K562 (cell line): ENCODE data around the gene INPPL1. TPM values are rescaled to one million over a fixed set of nuclear protein-coding genes. Genes with fewer than 3 reads are reported as not detected.

Experiments
- ATAC-seq: fragments of 200-7000 bp; cut with Tn5 transposase; 3 replicates; pipeline ENCODE4 v1.9.1; 2020; ENCODE audit warnings: moderate library complexity
- BruUV-seq: library from RNA; stranded (reverse); fragments of 400-500 nt; replicated peaks from 2 replicates; lab custom pipeline; 2021; lab: Mats Ljungman, UMichigan
- CTCF ChIA-PET: fragments of 300-600 bp; formaldehyde crosslinking; extraction: SDS; loops from one replicate; lab custom pipeline; 2021; ENCODE audit warnings: low intra/inter-chr PET ratio; lab: Yijun Ruan, JAX
- POLR2A ChIA-PET: fragments of 300-600, 350-650 bp; sonication (Branson Sonifier 250); formaldehyde crosslinking; extraction: SDS; loops from one replicate; lab custom pipeline; 2021; ENCODE audit warnings: antibody characterized with exemption, inconsistent platforms; lab: Yijun Ruan, JAX
- DNase-seq, 4 experiments: peaks; one replicate each; pipeline versions ENCODE4 v3.0.0 to v3.0.0-alpha.2; 2011 to 2018; ENCODE audit warnings: low spot score in 3 of 4, mixed read lengths in 3 of 4; ENCODE audit errors: extremely low read depth in 1 of 4
- FAIRE-seq: peaks from 2 replicates; lab custom pipeline; 2011; peaks lifted over from hg19 to GRCh38; lab: Jason Lieb, UNC
- H2AFZ ChIP-seq: 2 replicates; pipeline ENCODE4 v1.6.0; 2011; ENCODE audit warnings: low read depth, low read length, control low read depth, inconsistent platforms
- H3K27ac ChIP-seq: fragments of 200-600 bp; 3 replicates; pipeline ENCODE4 v1.8.0; 2011; ENCODE audit warnings: low read depth, mild to moderate bottlenecking, control low read depth, inconsistent platforms, low read length, moderate library complexity, mixed read lengths; ENCODE audit errors: extremely low read depth
- H3K27me3 ChIP-seq, 2 experiments: fragments of 300-600 bp in 1 of 2; 2 replicates in 1 of 2; 3 replicates in 1 of 2; pipeline versions ENCODE4 v1.6.0 to v1.8.0; 2011; ENCODE audit warnings: inconsistent platforms in 2 of 2, low read length in 2 of 2, mild to moderate bottlenecking in 1 of 2, mixed read lengths in 1 of 2, moderate library complexity in 1 of 2; ENCODE audit not compliant: control insufficient read depth in 2 of 2, insufficient read depth in 2 of 2
- H3K36me3 ChIP-seq: fragments of 300-600 bp; 3 replicates; pipeline ENCODE4 v1.8.0; 2011; ENCODE audit warnings: mild to moderate bottlenecking, low read length, inconsistent platforms; ENCODE audit not compliant: control insufficient read depth, insufficient read depth
- H3K4me1 ChIP-seq, 2 experiments: fragments of 200-600 bp in 1 of 2; replicated peaks in 1 of 2; 2 replicates in 1 of 2; 3 replicates in 1 of 2; pipeline versions ENCODE4 v1.5.1 to v1.8.0; 2011; ENCODE audit warnings: inconsistent platforms in 2 of 2, low read length in 2 of 2, mild to moderate bottlenecking in 1 of 2, mixed read lengths in 1 of 2, moderate library complexity in 1 of 2; ENCODE audit not compliant: control insufficient read depth in 2 of 2, insufficient read depth in 2 of 2
- H3K4me2 ChIP-seq: 2 replicates; pipeline ENCODE4 v1.6.1; 2011; ENCODE audit warnings: low read length, control low read depth, inconsistent platforms, mixed read lengths; ENCODE audit not compliant: insufficient read depth
- H3K4me3 ChIP-seq: fragments of 200-600 bp; sonication (generic), shearing (Covaris generic); 2 replicates; pipeline ENCODE4 v1.5.1; 2016; ENCODE audit warnings: control low read depth, inconsistent platforms
- H3K79me2 ChIP-seq: fragments of 200-600 bp; 3 replicates; pipeline ENCODE4 v1.8.0; 2011; ENCODE audit warnings: low read length, inconsistent platforms; ENCODE audit not compliant: control insufficient read depth, insufficient read depth
- H3K9ac ChIP-seq, 2 experiments: 2 replicates each; pipeline versions ENCODE4 v1.6.0 to v1.6.1; 2011; ENCODE audit warnings: low read depth in 2 of 2, low read length in 2 of 2, control low read depth in 1 of 2, inconsistent platforms in 1 of 2, mild to moderate bottlenecking in 1 of 2, mixed read lengths in 1 of 2; ENCODE audit not compliant: insufficient read depth in 1 of 2
- H3K9me1 ChIP-seq: one replicate; pipeline ENCODE4 v1.6.0; 2011; ENCODE audit warnings: inconsistent platforms, mild to moderate bottlenecking, low read length, moderate library complexity; ENCODE audit not compliant: control insufficient read depth, insufficient read depth
- H3K9me3 ChIP-seq: replicated peaks from 2 replicates; pipeline ENCODE4 v1.5.1; 2011; ENCODE audit warnings: low read depth, low read length, inconsistent platforms; ENCODE audit not compliant: control insufficient read depth, insufficient read depth
- H4K20me1 ChIP-seq: replicated peaks from 2 replicates; pipeline ENCODE4 v1.6.1; 2011; ENCODE audit warnings: low read length, inconsistent platforms, mixed read lengths; ENCODE audit not compliant: control insufficient read depth, insufficient read depth
- CBX3 ChIP-seq, 2 experiments: IDR thresholded peaks; 1 replicate in 1 of 2; 2 replicates in 1 of 2; pipeline ENCODE4 v1.6.1; 2012; ENCODE audit warnings: inconsistent platforms in 2 of 2, low read length in 2 of 2, borderline replicate concordance in 1 of 2, control low read depth in 1 of 2
- JUNB ChIP-seq: fragments of 450-650 bp; formaldehyde crosslinking; conservative IDR thresholded peaks from 2 replicates; pipeline ENCODE4 v1.4.0; 2020; ENCODE audit warnings: mild to moderate bottlenecking
- NCOA1 ChIP-seq: fragments of 450-650 bp; IDR thresholded peaks from 2 replicates; pipeline ENCODE4 v1.6.1; 2016; ENCODE audit warnings: low read depth
- PHF8 ChIP-seq: fragments of 200-600 bp; sonication (generic); IDR thresholded peaks from 2 replicates; pipeline ENCODE4 v1.6.1; 2012; ENCODE audit warnings: mixed run types, mild to moderate bottlenecking, inconsistent platforms, low read length, moderate library complexity, borderline replicate concordance
- ZNF41 ChIP-seq: fragments of 250-450 bp; sonication (Bioruptor Pico); conservative IDR thresholded peaks from 2 replicates; pipeline ENCODE4 v1.4.0; 2020; ENCODE audit warnings: mild to moderate bottlenecking
- WGBS: fragments of 100-300 bp; shearing (Covaris generic); methylation state at CpG from one replicate; pipeline ENCODE4 v1.1.6; 2016; ENCODE audit warnings: low coverage, mixed read lengths; ENCODE audit not compliant: insufficient coverage; ENCODE audit errors: missing lambda C conversion rate; 5-methylcytosine and 5-hydroxymethylcytosine counted together
- in situ Hi-C: fragments of 300-500 bp; cut with MboI; formaldehyde crosslinking; loops from 4 replicates; pipeline ENCODE4 v1.15.0; 2018; ENCODE audit warnings: inconsistent platforms, mixed read lengths
- intact Hi-C: fragments of 100-400 bp; cut with micrococcal nuclease; formaldehyde crosslinking; loops from 2 replicates; pipeline ENCODE4 v1.14.2; 2022
- polyA plus RNA-seq, 8 experiments: library from polyadenylated mRNA; depleted of rRNA in 4 of 8; stranded (reverse) in 5 of 8; unstranded in 3 of 8; fragments of >200 nt; fragmentation: Nextera tagmentation in 2 of 8; fragmentation: Illumina TruSeq in 1 of 8; extraction: Ambion mirVana in 2 of 8; extraction: Trizol in 1 of 8; gene quantifications; 2 replicates each; pipeline versions ENCODE4 v1.2.1 to v1.2.3, GENCODE V29; 2011 to 2014; ENCODE audit warnings: inconsistent platforms in 1 of 8, missing spikeins in 1 of 8
- total RNA-seq, 7 experiments: library from RNA; depleted of rRNA in 6 of 7; stranded (reverse); fragments of >200 nt in 6 of 7; fragmentation: Illumina TruSeq in 2 of 7; extraction: Trizol in 2 of 7; gene quantifications; 2 replicates each; pipeline versions ENCODE4 v1.2.1 to v1.2.3, GENCODE V29; 2011 to 2021; ENCODE audit warnings: low replicate concordance in 1 of 7

INPPL1 gene
- total and polyA plus RNA-seq, 9 of the 15 experiments (the other 6 are each of a cell fraction or from before 2014, with no cell fraction given), result 0.55 to 137 (median 61.6) TPM

DNA sequence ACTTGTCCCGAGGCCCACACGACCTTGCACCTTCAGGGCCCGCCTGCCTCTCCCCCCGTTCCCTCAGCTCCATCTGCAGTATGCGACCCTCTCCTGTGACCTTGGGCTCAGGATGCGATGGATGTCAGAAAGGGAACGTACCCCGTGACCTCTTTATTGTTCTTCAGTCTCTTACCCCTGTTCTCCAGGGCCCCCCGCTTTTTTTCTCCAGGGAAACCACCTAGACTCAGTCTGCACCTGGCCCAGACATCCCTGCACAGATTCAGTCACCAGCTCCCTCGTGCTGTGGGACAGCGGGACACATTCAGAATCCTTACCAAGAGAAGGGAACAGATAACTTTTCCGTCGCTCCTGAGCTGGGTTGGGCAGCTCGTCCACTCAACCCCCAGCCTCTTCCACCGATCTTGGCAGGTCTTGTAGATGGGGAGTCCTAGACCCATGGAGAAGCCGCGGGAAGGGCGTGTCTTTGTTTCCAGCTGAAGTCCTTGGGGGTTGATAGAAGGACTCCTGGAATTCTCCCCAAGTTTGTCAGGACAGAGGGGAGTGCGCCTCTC lies 20.8 kb downstream of the INPPL1 start:
- in situ Hi-C loops, result no loop called here
- no peak overlapping the region for H3K27ac ChIP-seq
- H3K36me3 ChIP-seq, result no peaks in the 10 kb centered on the region
- CTCF ChIA-PET, result no interaction called here
- H3K4me2 ChIP-seq, result no peak overlapping the region
- peaks cover 0 to 14% of the 10 kb centered on the region in 2 experiments; a peak in 2 of 5 replicates for H3K4me1 ChIP-seq
- no peak overlapping the region; a peak in 1 of 4 replicates for H3K9ac ChIP-seq
- intact Hi-C loops, result no loop called here
- POLR2A ChIA-PET, result interaction anchor here (2.2 kb wide), 1 partner anchor 10 kb away, joined by 9 read pairs; no protein-coding TSS in a partner anchor
- DNase-seq (no peak), FAIRE-seq (no peak), ATAC-seq (no peak)
- no peak for TF ChIP-seq NCOA1
- TF ChIP-seq PHF8, result no peak
- no peak for TF ChIP-seq ZNF41 (CRISPR knock-in tag)
- no peaks in the 10 kb centered on the region for H4K20me1 ChIP-seq
- no peaks in the 10 kb centered on the region for H3K9me1 ChIP-seq
- no TSS peak for BruUV-seq
- H3K27me3 ChIP-seq, result peaks cover 25 to 43% of the 10 kb centered on the region in 2 experiments
- H2AFZ ChIP-seq, result no peak overlapping the region
- no peaks in the 10 kb centered on the region for H3K79me2 ChIP-seq
- 4% methylated on average over 17 of the region's 19 CpGs for WGBS
- H3K4me3 ChIP-seq, result no peak overlapping the region
- H3K9me3 ChIP-seq, result no peaks in the 10 kb centered on the region

DNA sequence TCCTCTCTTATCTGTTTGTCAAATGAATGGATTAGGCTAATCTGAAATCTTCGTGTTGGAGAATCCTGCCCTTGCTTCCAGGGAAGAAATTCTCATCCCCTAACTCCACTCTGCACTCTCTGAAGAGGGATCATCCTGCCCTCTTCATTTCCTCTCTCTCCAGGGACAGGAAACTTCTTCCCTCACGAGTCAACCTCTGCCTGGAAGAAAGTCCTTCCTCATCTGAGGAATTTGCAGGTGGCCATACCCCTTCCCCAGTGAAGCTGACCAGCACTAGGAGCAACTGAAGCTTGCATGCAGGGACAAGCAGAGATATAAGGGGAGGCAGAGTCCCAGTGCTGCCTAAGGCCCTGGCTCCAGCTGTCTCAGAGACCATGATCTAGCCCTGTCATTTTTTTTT lies 23.0 kb downstream of the INPPL1 start:
- no peaks in the 10 kb centered on the region for H3K36me3 ChIP-seq
- intact Hi-C loops (no loop called here), in situ Hi-C loops (no loop called here)
- ATAC-seq (no peak), DNase-seq (no peak), FAIRE-seq (no peak)
- H3K4me2 ChIP-seq, result no peak overlapping the region
- no peak overlapping the region for H3K9ac ChIP-seq
- no peaks in the 10 kb centered on the region for H3K9me3 ChIP-seq
- no peak overlapping the region for H2AFZ ChIP-seq
- ChIA-PET POLR2A (interaction anchor here (1.1 kb wide), 1 partner anchor 9 kb away, joined by 3 read pairs; no protein-coding TSS in a partner anchor), CTCF (no interaction called here)
- H4K20me1 ChIP-seq, result no peaks in the 10 kb centered on the region; the same call in 1 of the 2 replicates
- H3K4me1 ChIP-seq, result peaks cover 0 to 13% of the 10 kb centered on the region in 2 experiments; a peak in 2 of 5 replicates
- no peak overlapping the region for H3K27ac ChIP-seq
- 0% methylated on average over 2 of the region's 2 CpGs for WGBS
- BruUV-seq, result no TSS peak
- H3K9me1 ChIP-seq, result no peaks in the 10 kb centered on the region
- no peaks in the 10 kb centered on the region for H3K79me2 ChIP-seq
- H3K27me3 ChIP-seq, result peaks cover 35 to 65% of the 10 kb centered on the region in 2 experiments
- H3K4me3 ChIP-seq, result no peak overlapping the region
- TF ChIP-seq JUNB (CRISPR knock-in tag) (no peak), CBX3 (IDR thresholded peaks at IDR 0.05; ENCODE audit: borderline replicate concordance in 1 of 2, low read length in 2 of 2) (no peak)
